ENCODE data around the gene PARD3B.

The PARD3B gene

GRCh38 chr2:205261516-205262020 is 716.3 kb downstream of the PARD3B start:
- no peak for DNase-seq (ENCODE audit: low read depth, low spot score)

DNA sequence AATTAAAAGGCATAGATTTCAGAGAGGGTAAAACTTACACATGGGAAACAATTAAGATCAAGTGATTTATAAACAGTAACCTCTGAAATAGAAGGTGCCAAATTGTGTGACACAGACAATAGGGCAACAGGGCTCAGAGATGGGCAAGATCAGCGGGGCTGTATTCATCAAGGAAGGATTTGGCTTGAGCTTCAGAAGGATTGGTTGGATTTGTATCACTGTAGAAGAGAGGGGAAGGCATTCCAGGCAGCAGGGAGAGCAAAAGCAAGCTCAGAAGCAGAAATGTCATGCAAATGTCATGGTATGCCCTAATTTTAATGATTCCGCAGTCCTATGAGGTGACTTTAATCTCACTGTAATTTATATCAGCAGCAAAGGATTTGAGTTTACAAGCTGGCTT is 722.0 kb downstream of the PARD3B start:
- DNase-seq (ENCODE audit: low read depth, low spot score) = no peak

DNA sequence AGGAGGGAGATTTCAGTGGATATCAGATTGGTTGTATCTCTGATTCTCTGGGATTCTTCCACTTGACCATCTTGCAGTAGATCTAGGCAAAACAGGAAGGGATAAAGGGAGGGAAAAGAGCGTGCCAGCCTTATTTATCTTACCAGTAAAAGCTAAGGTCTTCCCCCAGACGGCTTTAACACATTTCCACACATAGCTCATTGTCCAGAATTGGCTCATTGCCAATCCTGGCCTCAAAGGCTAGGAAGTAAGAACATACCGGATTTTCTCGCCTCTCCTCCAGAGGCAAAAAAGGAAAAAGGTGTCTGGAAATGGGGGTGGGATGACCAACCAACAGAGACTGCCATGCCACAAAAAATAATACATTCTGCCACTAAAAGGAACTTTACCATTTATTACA is 725.4 kb downstream of the PARD3B start:
- DNase-seq (ENCODE audit: low read depth, low spot score) = no peak

- DNase-seq (ENCODE audit: low read depth, low spot score) = no peak
Observed at GRCh38 chr2:205273148-205273547, 727.9 kb downstream of the PARD3B start.

DNA sequence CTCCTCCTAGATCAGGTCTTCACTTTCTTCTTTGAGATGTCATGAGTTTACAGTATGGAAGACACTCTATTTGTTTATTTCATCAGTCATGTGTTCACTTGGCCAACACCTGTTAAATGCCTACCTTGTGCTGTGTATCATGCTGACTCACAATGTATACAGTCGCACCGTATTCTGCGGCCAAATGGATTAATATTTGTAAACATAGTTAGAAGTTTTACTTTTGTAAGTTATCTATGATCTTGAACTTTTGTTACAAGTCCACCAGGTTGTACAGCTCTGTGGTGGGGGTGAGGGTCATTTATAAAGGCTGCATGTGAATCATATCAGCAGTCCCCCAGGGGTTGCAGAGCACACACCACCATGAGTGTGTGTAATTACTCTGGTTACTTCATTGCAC is 728.4 kb downstream of the PARD3B start:
- no peak for DNase-seq (ENCODE audit: low read depth, low spot score)

GRCh38 chr2:205274801-205275200 is 729.5 kb downstream of the PARD3B start:
- no peak for DNase-seq (ENCODE audit: low read depth, low spot score)

DNA sequence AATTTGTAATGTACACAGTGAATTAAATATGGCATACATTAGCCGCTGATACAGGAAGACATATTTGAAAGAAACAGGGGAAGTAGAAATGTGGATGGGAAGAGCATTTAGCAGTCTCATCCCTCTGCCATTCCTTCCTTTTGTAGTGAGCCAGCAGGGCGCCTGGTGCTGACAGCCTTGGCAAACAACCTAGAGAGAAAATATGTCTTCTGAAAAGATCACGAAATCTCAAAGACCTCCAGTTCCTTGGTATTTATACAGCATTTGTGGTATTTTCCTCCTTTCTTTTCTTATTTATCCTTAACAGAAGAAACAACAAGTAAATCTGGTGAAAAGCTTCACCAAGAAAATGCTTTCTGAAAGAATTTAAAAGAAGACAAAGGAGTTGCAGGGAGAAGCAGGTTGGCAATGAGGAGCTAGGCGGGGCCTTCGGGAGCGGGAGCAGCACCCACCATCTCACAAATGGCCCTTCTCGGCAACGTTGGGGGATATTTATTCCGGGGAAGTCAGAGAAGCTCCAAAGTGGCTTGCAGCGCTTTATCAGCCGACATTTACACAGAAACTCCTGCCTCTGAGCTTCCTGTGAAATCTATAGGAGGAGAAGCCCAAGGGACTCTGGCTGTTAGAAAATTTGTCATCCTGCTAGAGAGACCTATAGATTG is 731.0 kb downstream of the PARD3B start:
- DNase-seq (ENCODE audit: low read depth, low spot score) = peak; percentile 46

GRCh38 chr2:205280596-205281236 is 735.4 kb downstream of the PARD3B start:
- no peak for DNase-seq (ENCODE audit: low read depth, low spot score)

DNA sequence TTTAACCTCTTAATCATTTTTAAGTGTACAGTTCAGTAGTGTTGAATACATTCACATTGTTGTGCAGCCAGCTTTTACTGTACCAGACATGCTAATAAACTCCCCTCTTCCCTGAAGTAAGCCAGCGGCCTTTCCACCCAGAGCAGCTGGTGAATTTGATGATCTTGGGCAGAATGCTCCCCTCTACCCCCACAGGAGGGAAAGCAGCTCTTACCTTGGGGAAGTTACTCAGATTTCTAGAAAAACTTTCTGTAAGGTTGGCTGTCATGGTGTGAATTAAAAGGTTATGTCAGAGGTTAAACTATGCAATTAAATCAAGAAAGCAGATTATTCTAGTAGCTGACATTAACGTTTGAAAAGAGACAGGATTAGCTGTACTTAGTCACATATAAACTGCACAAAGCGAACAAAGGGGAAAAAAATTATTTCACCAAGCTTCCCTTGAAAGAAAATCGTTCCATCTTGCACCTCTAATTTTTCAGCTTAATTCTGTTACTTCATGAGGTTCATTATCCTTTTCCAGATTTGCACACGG is 738.5 kb downstream of the PARD3B start:
- DNase-seq (ENCODE audit: low read depth, low spot score) = no peak

DNA sequence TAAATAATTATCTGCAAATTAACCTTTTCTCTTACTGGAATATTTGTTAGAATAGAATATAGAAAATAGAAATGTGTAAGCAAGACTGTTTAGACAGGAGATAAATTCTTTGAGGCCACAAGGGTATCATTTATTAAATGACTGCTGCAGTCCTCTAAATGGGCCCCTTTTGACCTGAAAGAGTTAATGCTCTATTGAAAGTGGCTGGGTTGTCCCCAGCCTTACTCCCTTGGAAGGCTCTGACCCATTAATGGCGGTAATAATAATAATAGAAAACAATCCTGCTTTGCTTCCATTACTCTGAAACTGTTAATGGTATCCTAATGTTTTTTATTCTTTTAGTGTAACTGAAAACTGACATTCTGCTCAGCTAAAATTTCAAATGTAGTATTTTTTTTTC is 739.1 kb downstream of the PARD3B start:
- DNase-seq (ENCODE audit: low read depth, low spot score) = no peak

- no peak for DNase-seq (ENCODE audit: low read depth, low spot score)
Observed at GRCh38 chr2:205287316-205287715, 742.0 kb downstream of the PARD3B start.

DNA sequence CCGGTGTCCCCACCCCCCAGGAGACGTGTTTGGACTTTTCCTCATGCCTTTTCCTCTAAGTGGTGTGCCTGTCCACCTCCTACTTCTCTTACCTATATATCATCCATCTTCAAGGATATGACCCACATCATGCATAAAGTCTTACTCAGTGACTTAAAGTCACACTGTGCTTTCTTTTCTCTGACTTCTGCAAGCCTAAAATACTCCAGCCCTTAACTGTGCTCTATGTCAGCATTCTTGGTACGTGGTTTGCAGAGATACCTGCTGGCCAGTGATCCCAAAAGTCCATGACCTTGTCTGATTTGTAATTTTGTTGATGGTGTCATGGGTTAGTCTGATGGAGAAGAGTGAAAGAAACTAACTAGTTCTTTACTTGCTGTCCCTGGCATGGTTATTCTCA is 743.4 kb downstream of the PARD3B start:
- DNase-seq (ENCODE audit: low read depth, low spot score) = no peak

- DNase-seq (ENCODE audit: low read depth, low spot score) = no peak
Observed at GRCh38 chr2:205290299-205290698, 745.0 kb downstream of the PARD3B start.

- DNase-seq (ENCODE audit: low read depth, low spot score) = no peak
Observed at GRCh38 chr2:205292665-205293295, 747.5 kb downstream of the PARD3B start.

DNA sequence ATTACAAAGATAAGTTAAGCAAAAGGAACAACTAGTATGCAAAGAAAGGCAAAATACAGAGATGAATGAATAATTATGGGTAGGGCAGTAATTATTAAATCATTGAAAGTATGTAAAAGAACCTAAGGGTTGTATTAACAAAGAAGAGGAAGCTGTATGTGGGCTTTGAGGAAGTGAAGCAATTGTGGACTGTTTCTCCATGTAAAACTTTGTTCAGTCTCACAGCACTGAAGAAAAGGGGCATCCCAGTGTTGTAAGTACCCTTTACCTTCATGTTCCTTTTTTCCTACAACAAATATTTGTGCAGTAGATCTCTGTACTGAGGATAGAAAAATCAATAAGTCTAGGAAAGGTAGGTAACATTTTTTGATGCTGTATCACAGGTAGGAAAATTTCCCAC is 748.3 kb downstream of the PARD3B start:
- DNase-seq (ENCODE audit: low read depth, low spot score) = no peak

DNA sequence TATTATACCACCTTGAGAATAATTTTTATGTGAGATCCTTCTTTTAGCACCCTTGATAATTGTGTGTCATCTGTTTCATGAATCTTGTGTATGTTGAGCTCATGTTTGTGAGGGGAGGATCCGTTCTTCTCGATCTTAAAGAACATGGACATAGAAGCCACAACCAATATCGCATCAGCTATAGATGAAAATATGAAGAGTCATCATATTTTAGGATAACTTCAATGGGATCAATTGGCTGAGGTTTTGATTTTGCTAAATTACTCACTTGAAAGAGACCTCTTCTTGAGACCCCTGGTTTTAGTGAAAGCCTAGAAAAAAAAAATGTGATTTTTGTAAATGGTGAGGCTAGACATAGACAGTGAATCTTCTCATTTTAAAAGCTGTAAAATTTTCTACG is 751.7 kb downstream of the PARD3B start:
- no peak for DNase-seq (ENCODE audit: low read depth, low spot score)

DNA sequence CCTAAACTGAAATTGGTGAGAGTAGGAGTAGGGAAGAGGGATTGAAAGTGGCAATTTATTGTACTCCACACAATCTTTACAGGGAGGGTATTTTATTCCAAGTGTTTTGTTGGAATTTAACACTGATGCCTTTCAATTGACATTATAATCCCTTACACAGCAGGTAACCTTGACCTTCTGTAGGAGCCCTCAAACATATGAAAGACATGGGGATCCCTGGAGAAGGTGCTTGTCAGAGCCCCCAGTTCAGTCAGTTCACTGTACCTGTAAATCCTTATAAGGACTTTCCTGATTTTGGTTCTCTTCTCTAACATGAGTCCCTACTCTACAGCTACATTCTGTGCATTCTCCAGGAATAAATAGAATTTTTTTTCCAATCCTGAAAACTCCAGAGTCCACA is 752.1 kb downstream of the PARD3B start:
- DNase-seq (ENCODE audit: low read depth, low spot score) = no peak

DNA sequence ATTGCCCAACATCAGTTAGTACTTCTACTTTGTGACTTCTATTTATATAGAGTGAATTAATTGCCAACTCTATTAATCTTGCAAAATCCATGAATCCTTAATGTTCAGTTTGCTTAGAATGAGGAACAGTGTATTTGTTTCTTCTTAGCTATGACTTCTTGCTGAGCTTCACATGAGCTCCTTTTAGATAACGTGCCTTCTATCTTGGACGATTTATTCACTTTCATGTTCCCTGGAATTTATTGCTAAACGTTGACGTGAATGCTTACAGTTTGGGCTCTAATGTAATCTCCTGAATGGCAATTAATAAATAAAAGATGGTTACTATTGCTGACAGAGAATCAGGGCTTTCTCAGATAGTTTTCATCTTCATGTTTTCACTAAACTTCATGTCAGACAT is 752.6 kb downstream of the PARD3B start:
- DNase-seq (ENCODE audit: low read depth, low spot score) = no peak

DNA sequence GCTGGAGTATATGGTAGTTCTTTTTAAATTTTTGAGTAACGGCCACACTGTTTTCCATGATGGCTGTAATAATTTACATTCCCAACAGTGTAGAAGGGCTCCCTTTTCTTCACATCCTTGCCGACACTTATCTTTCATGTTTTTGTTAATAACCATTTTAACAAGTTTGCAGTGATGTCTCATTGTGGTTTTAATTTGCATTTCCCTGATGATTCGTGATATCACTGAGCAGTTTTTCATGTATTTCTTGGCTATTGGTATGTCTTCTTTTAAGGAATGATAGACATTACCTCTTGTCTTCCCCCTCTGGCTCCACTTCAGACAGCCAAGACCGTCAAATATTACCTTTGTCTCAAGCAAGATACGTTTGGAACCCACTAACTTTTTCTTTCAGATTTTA is 765.9 kb downstream of the PARD3B start:
- DNase-seq (ENCODE audit: low read depth, low spot score) = no peak

GRCh38 chr2:205321231-205321630 is 776.0 kb downstream of the PARD3B start:
- no peak for DNase-seq (ENCODE audit: low read depth, low spot score)

DNA sequence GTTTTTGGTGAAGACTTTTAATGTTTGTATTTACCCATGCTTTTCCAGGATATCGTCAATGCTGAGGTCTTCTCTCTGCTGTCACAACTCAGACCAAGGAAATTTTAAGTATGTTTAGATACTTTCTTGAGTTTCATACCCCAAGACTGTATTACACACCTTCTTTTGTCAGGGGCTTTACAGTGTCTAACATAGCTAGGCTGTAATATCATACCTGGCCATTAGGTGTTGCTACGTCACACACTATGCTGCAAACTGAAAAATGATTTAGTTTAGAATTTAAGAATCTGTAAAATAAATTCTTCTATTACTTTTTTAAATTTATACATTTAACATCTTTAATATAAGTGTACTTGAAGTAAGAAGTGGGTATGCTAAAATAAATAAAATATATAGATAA is 778.7 kb downstream of the PARD3B start:
- DNase-seq (ENCODE audit: low read depth, low spot score) = no peak

GRCh38 chr2:205324355-205324754 is 779.1 kb downstream of the PARD3B start:
- no peak for DNase-seq (ENCODE audit: low read depth, low spot score)

- no peak for DNase-seq (ENCODE audit: low read depth, low spot score)
Observed at GRCh38 chr2:205333351-205333750, 788.1 kb downstream of the PARD3B start.

Data from ELF-1 (cell line).